H1 (cell line): ENCODE results near the gene PLOD1. TPM values are rescaled to one million over a fixed set of nuclear protein-coding genes. Genes with fewer than 3 reads are reported as not detected.

Experiments used
- CTCF ChIA-PET: fragments of 300-600 bp; sonication (Branson Sonifier 250); formaldehyde crosslinking; loops from one replicate; lab custom pipeline; 2021; ENCODE audit not compliant: partially characterized antibody; lab: Charles Lee
- POLR2A ChIA-PET: fragments of 300-600 bp; sonication (Branson Sonifier 250); formaldehyde crosslinking; loops from one replicate; lab custom pipeline; 2021; ENCODE audit warnings: inconsistent platforms; ENCODE audit not compliant: partially characterized antibody; lab: Charles Lee
- DNase-seq, 2 experiments: peaks; one replicate each; pipeline versions ENCODE4 v3.0.0 to v3.0.0-alpha.2; 2010 to 2022; ENCODE audit warnings: low spot score in 2 of 2, low read depth in 1 of 2, mixed read lengths in 1 of 2
- FAIRE-seq: peaks from 2 replicates; lab custom pipeline; 2011; peaks lifted over from hg19 to GRCh38; lab: Jason Lieb, UNC
- H2AFZ ChIP-seq: 2 replicates; pipeline ENCODE4 v1.8.1; 2012; ENCODE audit warnings: low read length, inconsistent platforms
- H2AK5ac ChIP-seq: 2 replicates; pipeline ENCODE4 v1.6.1; 2013; ENCODE audit warnings: low read depth, low read length
- H2BK120ac ChIP-seq: replicated peaks from 2 replicates; pipeline ENCODE3; 2013; ENCODE audit warnings: low read depth, low read length, inconsistent platforms
- H2BK12ac ChIP-seq: 2 replicates; pipeline ENCODE4 v1.6.1; 2013; ENCODE audit warnings: low read depth, low read length
- H2BK15ac ChIP-seq: 2 replicates; pipeline ENCODE4 v1.6.1; 2013; ENCODE audit warnings: low read length
- H2BK20ac ChIP-seq: 2 replicates; pipeline ENCODE4 v1.6.1; 2013; ENCODE audit warnings: low read length
- H2BK5ac ChIP-seq: 2 replicates; pipeline ENCODE4 v1.6.1; 2013; ENCODE audit warnings: low read depth, low read length
- H3K14ac ChIP-seq: 2 replicates; pipeline ENCODE4 v1.6.1; 2013; ENCODE audit warnings: inconsistent platforms; ENCODE audit not compliant: insufficient read length
- H3K18ac ChIP-seq: 2 replicates; pipeline ENCODE4 v1.6.1; 2013; ENCODE audit warnings: low read length; ENCODE audit errors: extremely low read depth
- H3K23ac ChIP-seq: 2 replicates; pipeline ENCODE4 v1.6.1; 2013; ENCODE audit warnings: inconsistent platforms; ENCODE audit not compliant: insufficient read length
- H3K23me2 ChIP-seq: 2 replicates; pipeline ENCODE4 v1.6.1; 2013; ENCODE audit warnings: low read depth, low read length
- H3K27ac ChIP-seq: 2 replicates; pipeline ENCODE4 v1.6.1; 2011; ENCODE audit warnings: low read depth, low read length, inconsistent platforms
- H3K27me3 ChIP-seq, 4 experiments: replicated peaks in 1 of 4; 1 replicate in 1 of 4; 2 replicates in 3 of 4; pipeline versions ENCODE4 v1.6.1 to v1.8.1; 2011 to 2013; ENCODE audit warnings: low read length in 3 of 4, mild to moderate bottlenecking in 3 of 4, inconsistent platforms in 2 of 4, mixed read lengths in 2 of 4, moderate library complexity in 1 of 4; ENCODE audit not compliant: control insufficient read depth in 3 of 4, insufficient read depth in 3 of 4; ENCODE audit errors: extremely low read depth in 1 of 4
- H3K36me3 ChIP-seq, 4 experiments: 2 replicates each; pipeline versions ENCODE4 v1.6.1 to v1.8.1; 2011 to 2013; ENCODE audit warnings: mild to moderate bottlenecking in 4 of 4, low read length in 3 of 4, moderate library complexity in 2 of 4, control low read depth in 1 of 4, inconsistent platforms in 1 of 4; ENCODE audit not compliant: insufficient read depth in 4 of 4, control insufficient read depth in 2 of 4
- H3K4ac ChIP-seq: replicated peaks from 2 replicates; pipeline ENCODE3; 2013; ENCODE audit warnings: low read length, low read depth, mixed read lengths, inconsistent platforms; ENCODE audit not compliant: insufficient read length
- H3K4me1 ChIP-seq, 4 experiments: replicated peaks in 1 of 4; 1 replicate in 1 of 4; 2 replicates in 3 of 4; pipeline versions ENCODE4 v1.6.1 to v1.8.1; 2011 to 2013; ENCODE audit warnings: low read length in 3 of 4, inconsistent platforms in 2 of 4, mixed read lengths in 1 of 4; ENCODE audit not compliant: insufficient read depth in 4 of 4, control insufficient read depth in 3 of 4
- H3K4me2 ChIP-seq, 2 experiments: 2 replicates each; pipeline versions ENCODE4 v1.6.1 to v1.8.1; 2011 to 2013; ENCODE audit warnings: low read depth in 2 of 2, low read length in 2 of 2, control low read depth in 1 of 2, inconsistent platforms in 1 of 2, mild to moderate bottlenecking in 1 of 2; ENCODE audit not compliant: insufficient read depth in 1 of 2
- H3K4me3 ChIP-seq, 4 experiments: fragments of 200-600, 300-600 bp in 1 of 4; sonication (generic), shearing (Covaris generic), sonication (Bioruptor Twin) in 1 of 4; 2 replicates each; pipeline versions ENCODE4 v1.5.1 to v1.8.1; 2011 to 2016; ENCODE audit warnings: low read length in 4 of 4, low read depth in 3 of 4, control low read depth in 2 of 4, inconsistent platforms in 2 of 4, mild to moderate bottlenecking in 2 of 4, mixed read lengths in 1 of 4, moderate library complexity in 1 of 4; ENCODE audit not compliant: insufficient read depth in 2 of 4; ENCODE audit errors: extremely low read depth in 1 of 4
- H3K56ac ChIP-seq: replicated peaks from 2 replicates; pipeline ENCODE3; 2013; ENCODE audit warnings: low read depth, mild to moderate bottlenecking, mixed read lengths, low read length, inconsistent platforms; ENCODE audit not compliant: insufficient read length
- H3K79me1 ChIP-seq: 2 replicates; pipeline ENCODE4 v1.6.1; 2013; ENCODE audit warnings: low read depth, low read length, control low read depth
- H3K79me2 ChIP-seq, 2 experiments: 2 replicates each; pipeline versions ENCODE4 v1.6.1 to v1.8.1; 2012 to 2013; ENCODE audit warnings: low read length in 2 of 2, mild to moderate bottlenecking in 2 of 2, inconsistent platforms in 1 of 2; ENCODE audit not compliant: insufficient read depth in 2 of 2, control insufficient read depth in 1 of 2
- H3K9ac ChIP-seq, 4 experiments: replicated peaks in 1 of 4; 1 replicate in 1 of 4; 2 replicates in 3 of 4; pipeline versions ENCODE4 v1.6.1 to v1.8.1; 2011 to 2013; ENCODE audit warnings: low read depth in 3 of 4, low read length in 3 of 4, control low read depth in 2 of 4, mild to moderate bottlenecking in 2 of 4, moderate library complexity in 2 of 4, inconsistent platforms in 1 of 4; ENCODE audit errors: extremely low read depth in 1 of 4
- H3K9me3 ChIP-seq, 2 experiments: 2 replicates each; pipeline versions ENCODE4 v1.6.1 to v1.8.1; 2012 to 2013; ENCODE audit warnings: mild to moderate bottlenecking in 2 of 2, moderate library complexity in 2 of 2, control low read depth in 1 of 2, inconsistent platforms in 1 of 2, low read depth in 1 of 2, low read length in 1 of 2, mixed read lengths in 1 of 2; ENCODE audit not compliant: insufficient read depth in 2 of 2
- H4K20me1 ChIP-seq, 2 experiments: replicated peaks in 1 of 2; 2 replicates each; pipeline versions ENCODE3 to v1.8.1; 2011 to 2013; ENCODE audit warnings: inconsistent platforms in 2 of 2, low read length in 2 of 2, mild to moderate bottlenecking in 1 of 2; ENCODE audit not compliant: insufficient read depth in 2 of 2, control insufficient read depth in 1 of 2
- H4K5ac ChIP-seq: 2 replicates; pipeline ENCODE4 v1.6.1; 2013; ENCODE audit warnings: low read length, low read depth, mixed read lengths, inconsistent platforms; ENCODE audit not compliant: insufficient read length
- H4K8ac ChIP-seq: 2 replicates; pipeline ENCODE4 v1.8.0; 2013; ENCODE audit warnings: mild to moderate bottlenecking, moderate library complexity, low read length, inconsistent platforms; ENCODE audit not compliant: insufficient read depth; ENCODE audit errors: extremely low read depth
- H4K91ac ChIP-seq: replicated peaks from 2 replicates; pipeline ENCODE3; 2013; ENCODE audit warnings: low read length, mixed read lengths, inconsistent platforms; ENCODE audit not compliant: insufficient read length
- BACH1 ChIP-seq: IDR thresholded peaks from 2 replicates; pipeline ENCODE4 v1.6.1; 2012; ENCODE audit warnings: low read length, improper control_type of control experiment
- BCL11A ChIP-seq, 2 experiments: IDR thresholded peaks; one replicate each; pipeline ENCODE4 v1.6.1; 2011; ENCODE audit warnings: low read depth in 2 of 2, low read length in 2 of 2, mild to moderate bottlenecking in 2 of 2
- EGR1 ChIP-seq: IDR thresholded peaks from 2 replicates; pipeline ENCODE4 v1.6.1; 2011; ENCODE audit warnings: low read depth, low read length, borderline replicate concordance
- EZH2 ChIP-seq: fragments of 200-600 bp; sonication (generic); IDR thresholded peaks from 2 replicates; pipeline ENCODE4 v1.7.1; 2012; ENCODE audit warnings: low read depth, mild to moderate bottlenecking, moderate library complexity, low read length, inconsistent platforms; ENCODE audit not compliant: severe bottlenecking
- GABPA ChIP-seq: IDR thresholded peaks from 2 replicates; pipeline ENCODE4 v1.6.1; 2011; ENCODE audit warnings: mild to moderate bottlenecking, low read length, moderate library complexity, borderline replicate concordance; ENCODE audit not compliant: insufficient read depth
- KDM5A ChIP-seq: fragments of 200-600 bp; IDR thresholded peaks from 2 replicates; pipeline ENCODE4 v1.7.1; 2012; ENCODE audit warnings: mild to moderate bottlenecking, low read length, inconsistent platforms, mixed read lengths
- MAX ChIP-seq: IDR thresholded peaks from 2 replicates; pipeline ENCODE4 v1.6.1; 2012; ENCODE audit warnings: inconsistent platforms
- SIX5 ChIP-seq: IDR thresholded peaks from 2 replicates; pipeline ENCODE4 v1.6.1; 2011; ENCODE audit warnings: mild to moderate bottlenecking, low read depth, low read length
- SP4 ChIP-seq: IDR thresholded peaks from 2 replicates; pipeline ENCODE4 v1.6.1; 2012; ENCODE audit warnings: low read length, inconsistent platforms
- WGBS, 2 experiments: shearing (Covaris generic) in 1 of 2; methylation state at CpG; one replicate each; pipeline versions ENCODE4 v1.1.6 to v1.1.7; 2013 to 2015; ENCODE audit warnings: low lambda C conversion rate in 2 of 2, mixed read lengths in 2 of 2, inconsistent platforms in 1 of 2, low coverage in 1 of 2, missing lambda C conversion rate in 1 of 2; ENCODE audit not compliant: insufficient replicate concordance in 2 of 2, insufficient coverage in 1 of 2, insufficient read length in 1 of 2; ENCODE audit errors: extremely low coverage in 1 of 2, missing lambda C conversion rate in 1 of 2; 5-methylcytosine and 5-hydroxymethylcytosine counted together
- polyA plus RNA-seq, 7 experiments: library from polyadenylated mRNA; depleted of rRNA in 3 of 7; stranded (reverse) in 5 of 7; unstranded in 2 of 7; fragments of >200 nt in 5 of 7; fragments of 200-250 nt in 2 of 7; gene quantifications; 1 replicate in 5 of 7; 2 replicates in 1 of 7; 4 replicates in 1 of 7; pipeline versions ENCODE4 v1.2.1 to v1.2.3, GENCODE V29; 2011 to 2013; ENCODE audit warnings: missing spikeins in 2 of 7, mixed read lengths in 2 of 7
- total RNA-seq: library from RNA; stranded (reverse); fragmentation: NEBNext Ultra II Directional; extraction: Animal tissue kit (Norgen Biotek cat#: 25700); gene quantifications from 2 replicates; pipeline ENCODE4 v1.2.1, GENCODE V29; 2021

The PLOD1 gene
- total and polyA plus RNA-seq, 2 of the 8 experiments (the other 6 are each of a cell fraction or from before 2014, with no cell fraction given), result 44.9 to 51.8 TPM

- no peak overlapping the region for H2AFZ ChIP-seq
- H3K4me1 ChIP-seq, result no peaks in the 10 kb centered on the region
- H2BK5ac ChIP-seq, result no peak overlapping the region
- H2AK5ac ChIP-seq, result no peak overlapping the region
- H4K8ac ChIP-seq, result no peak overlapping the region
- CTCF ChIA-PET, result interaction anchor here (0.6 to 1.3 kb wide), 6 partner anchors 51 to 137 kb away, joined by 3 to 4 read pairs (median 3); no protein-coding TSS in a partner anchor
- no peak overlapping the region for H3K9ac ChIP-seq
- peaks cover 0 to 7% of the 10 kb centered on the region in 2 experiments for H4K20me1 ChIP-seq
- no peak overlapping the region for H4K91ac ChIP-seq
- H3K4me3 ChIP-seq, result no peak overlapping the region
- no peak overlapping the region for H2BK120ac ChIP-seq
- H2BK12ac ChIP-seq, result no peak overlapping the region
- no peak overlapping the region for H3K14ac ChIP-seq
- no peak for DNase-seq
- H3K18ac ChIP-seq, result no peak overlapping the region
- no peaks in the 10 kb centered on the region for H3K79me2 ChIP-seq
- H3K79me1 ChIP-seq, result no peaks in the 10 kb centered on the region
- H3K23ac ChIP-seq, result no peak overlapping the region
- POLR2A ChIA-PET, result interaction anchor here (1.2 to 15.6 kb wide), 3 partner anchors 9 to 50 kb away, joined by 3 to 220 read pairs (median 5); no protein-coding TSS in a partner anchor
- no peak overlapping the region for H3K56ac ChIP-seq
- H3K4ac ChIP-seq, result no peak overlapping the region
- no peaks in the 10 kb centered on the region for H3K27me3 ChIP-seq
- H3K23me2 ChIP-seq, result no peaks in the 10 kb centered on the region
- H3K36me3 ChIP-seq, result peaks cover 0 to 25% (median 11%) of the 10 kb centered on the region in 4 experiments; a peak in 6 of 8 replicates
- no peak overlapping the region for H2BK15ac ChIP-seq
- H3K9me3 ChIP-seq, result no peaks in the 10 kb centered on the region
- H3K4me2 ChIP-seq, result no peak overlapping the region
- FAIRE-seq, result no peak
- TF ChIP-seq BCL11A (IDR thresholded peaks at IDR 0.05; ENCODE audit: low read depth in 2 of 2, low read length in 2 of 2) (no peak), SIX5 (no peak), EGR1 (no peak), MAX (no peak), SP4 (no peak), GABPA (no peak), KDM5A (no peak), EZH2 (no peak), BACH1 (no peak)
- no peak overlapping the region for H2BK20ac ChIP-seq
- no peak overlapping the region for H3K27ac ChIP-seq
- WGBS, 2 experiments, result 91% methylated on average over 4 of the region's 4 CpGs; no CpG with 5 or more reads in 1 of the 2 experiments
- H4K5ac ChIP-seq, result no peak overlapping the region
Measured at GRCh38 chr1:11961230-11961629, 26.7 kb downstream of the PLOD1 start.
